Measurements from ENCODE around the gene ADGRB2.

DNA sequence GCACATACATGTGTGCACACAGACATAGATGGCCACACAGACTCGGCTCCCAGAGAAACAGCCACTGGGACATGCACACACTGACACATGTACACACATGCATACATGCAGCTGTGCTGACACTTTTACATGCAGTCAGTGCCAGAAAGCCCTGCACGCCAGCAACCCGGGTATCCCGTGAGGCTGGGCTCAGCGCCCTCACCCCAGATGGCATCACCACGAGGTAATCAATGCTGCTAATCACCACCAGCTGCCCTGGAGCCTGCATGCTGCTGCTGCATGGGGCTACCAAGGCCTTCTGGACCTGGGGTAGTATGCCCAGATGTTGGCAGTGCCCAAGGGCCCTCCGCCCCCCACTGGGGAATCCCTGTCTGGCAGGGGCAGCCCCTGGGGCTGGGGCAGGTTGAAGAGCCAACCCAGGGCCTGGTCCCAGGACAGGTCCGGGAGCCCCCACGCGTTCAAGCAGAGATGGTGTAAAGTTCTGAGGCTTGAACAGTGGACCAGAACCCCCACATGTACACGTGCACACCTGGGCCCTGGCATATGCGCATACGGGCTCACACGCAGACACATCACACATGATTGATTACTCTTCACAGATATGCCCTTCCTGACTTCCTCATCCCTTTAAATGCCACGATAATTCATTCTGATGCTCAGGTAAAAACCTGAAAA is 57.6 kb downstream of the ADGRB2 start:
- TF ChIP-seq, protein P1, sequence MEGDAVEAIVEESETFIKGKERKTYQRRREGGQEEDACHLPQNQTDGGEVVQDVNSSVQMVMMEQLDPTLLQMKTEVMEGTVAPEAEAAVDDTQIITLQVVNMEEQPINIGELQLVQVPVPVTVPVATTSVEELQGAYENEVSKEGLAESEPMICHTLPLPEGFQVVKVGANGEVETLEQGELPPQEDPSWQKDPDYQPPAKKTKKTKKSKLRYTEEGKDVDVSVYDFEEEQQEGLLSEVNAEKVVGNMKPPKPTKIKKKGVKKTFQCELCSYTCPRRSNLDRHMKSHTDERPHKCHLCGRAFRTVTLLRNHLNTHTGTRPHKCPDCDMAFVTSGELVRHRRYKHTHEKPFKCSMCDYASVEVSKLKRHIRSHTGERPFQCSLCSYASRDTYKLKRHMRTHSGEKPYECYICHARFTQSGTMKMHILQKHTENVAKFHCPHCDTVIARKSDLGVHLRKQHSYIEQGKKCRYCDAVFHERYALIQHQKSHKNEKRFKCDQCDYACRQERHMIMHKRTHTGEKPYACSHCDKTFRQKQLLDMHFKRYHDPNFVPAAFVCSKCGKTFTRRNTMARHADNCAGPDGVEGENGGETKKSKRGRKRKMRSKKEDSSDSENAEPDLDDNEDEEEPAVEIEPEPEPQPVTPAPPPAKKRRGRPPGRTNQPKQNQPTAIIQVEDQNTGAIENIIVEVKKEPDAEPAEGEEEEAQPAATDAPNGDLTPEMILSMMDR (IDR thresholded peaks at IDR 0.05; ENCODE audit: low read depth, low read length) = peak; percentile 8
- TF ChIP-seq EZH2phosphoT487 (IDR thresholded peaks at IDR 0.05; ENCODE audit: low read depth) = no peak

Measured in OCI-LY3 (cell line).